Endothelial cell of umbilical vein (primary cell): Measurements from ENCODE around the gene GBP4.

Experiments
- POLR2A ChIP-seq: IDR thresholded peaks from 2 replicates; pipeline ENCODE4 v1.6.1; 2012; ENCODE audit warnings: low read depth, mild to moderate bottlenecking, control low read depth, low read length
- TF ChIP-seq, protein P1 (sequence below), 2 donors: IDR thresholded peaks; 1 replicate in 1 of 2; 2 replicates in 1 of 2; pipeline ENCODE4 v1.5.1; 2011; ENCODE audit warnings: low read length in 2 of 2, mild to moderate bottlenecking in 2 of 2, moderate library complexity in 2 of 2, control low read depth in 1 of 2, inconsistent platforms in 1 of 2, low read depth in 1 of 2; ENCODE audit not compliant: insufficient read depth in 1 of 2; ENCODE audit errors: extremely low read depth in 1 of 2

GRCh38 chr1:89243046-89243445 is 44.3 kb upstream of the GBP4 start:
- TF ChIP-seq, protein P1, sequence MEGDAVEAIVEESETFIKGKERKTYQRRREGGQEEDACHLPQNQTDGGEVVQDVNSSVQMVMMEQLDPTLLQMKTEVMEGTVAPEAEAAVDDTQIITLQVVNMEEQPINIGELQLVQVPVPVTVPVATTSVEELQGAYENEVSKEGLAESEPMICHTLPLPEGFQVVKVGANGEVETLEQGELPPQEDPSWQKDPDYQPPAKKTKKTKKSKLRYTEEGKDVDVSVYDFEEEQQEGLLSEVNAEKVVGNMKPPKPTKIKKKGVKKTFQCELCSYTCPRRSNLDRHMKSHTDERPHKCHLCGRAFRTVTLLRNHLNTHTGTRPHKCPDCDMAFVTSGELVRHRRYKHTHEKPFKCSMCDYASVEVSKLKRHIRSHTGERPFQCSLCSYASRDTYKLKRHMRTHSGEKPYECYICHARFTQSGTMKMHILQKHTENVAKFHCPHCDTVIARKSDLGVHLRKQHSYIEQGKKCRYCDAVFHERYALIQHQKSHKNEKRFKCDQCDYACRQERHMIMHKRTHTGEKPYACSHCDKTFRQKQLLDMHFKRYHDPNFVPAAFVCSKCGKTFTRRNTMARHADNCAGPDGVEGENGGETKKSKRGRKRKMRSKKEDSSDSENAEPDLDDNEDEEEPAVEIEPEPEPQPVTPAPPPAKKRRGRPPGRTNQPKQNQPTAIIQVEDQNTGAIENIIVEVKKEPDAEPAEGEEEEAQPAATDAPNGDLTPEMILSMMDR (IDR thresholded peaks at IDR 0.05; ENCODE audit: extremely low read depth in 1 of 2, insufficient read depth in 1 of 2, low read depth in 1 of 2, low read length in 2 of 2): no peak
- TF ChIP-seq POLR2A: no peak
